ENCODE data around the gene NCS1.
"Not testable (repeated sequence)": the region's sequence is repeated elsewhere in the genome, so short reads cannot be mapped to it uniquely, and the experiment has no call there.

NCS1 gene

GRCh38 chr9:130265431-130266235, 93.4 kb downstream of the NCS1 start, which contains the start of gene HMCN2:
Gene HMCN2, plus strand, starts transcription at chr9:130265760. Its CDS starts 119 bp downstream, at chr9:130265879.
- peak; percentile 53 for DNase-seq

GRCh38 chr9:130266236-130267098, 94.3 kb downstream of the NCS1 start:
- DNase-seq, result peak; percentile 11

- no peak for DNase-seq
Measured at GRCh38 chr9:130267930-130268329, 95.7 kb downstream of the NCS1 start.

- no peak for DNase-seq
Measured at GRCh38 chr9:130268521-130269211, 96.5 kb downstream of the NCS1 start.

- DNase-seq, result no peak
Measured at GRCh38 chr9:130271473-130271872, 99.3 kb downstream of the NCS1 start.

GRCh38 chr9:130275156-130275555, 103.0 kb downstream of the NCS1 start:
- no peak for DNase-seq

- no peak for DNase-seq
Measured at GRCh38 chr9:130276121-130276520, 103.9 kb downstream of the NCS1 start.

GRCh38 chr9:130276955-130277354, 104.8 kb downstream of the NCS1 start:
- DNase-seq, result no peak

GRCh38 chr9:130277525-130277924, 105.3 kb downstream of the NCS1 start:
- not testable (repeated sequence) for DNase-seq

- no peak for DNase-seq
Measured at GRCh38 chr9:130283539-130284248, 111.5 kb downstream of the NCS1 start.

GRCh38 chr9:130284249-130284625, 112.0 kb downstream of the NCS1 start:
- no peak for DNase-seq

- no peak for DNase-seq
Measured at GRCh38 chr9:130284690-130285089, 112.5 kb downstream of the NCS1 start.

GRCh38 chr9:130285271-130285670, 113.1 kb downstream of the NCS1 start:
- no peak for DNase-seq

GRCh38 chr9:130286072-130286770, 114.0 kb downstream of the NCS1 start:
- no peak for DNase-seq
